HG03135 (cell line): ENCODE results near the gene MMP8.
"Not testable (repeated sequence)": the region's sequence is repeated elsewhere in the genome, so short reads cannot be mapped to it uniquely, and the experiment has no call there.

ENCODE experiments used
- ATAC-seq: cut with Tn5 transposase; IDR thresholded peaks from one replicate; pipeline ENCODE4 v1.9.1; 2021; ENCODE audit warnings: mild to moderate bottlenecking, moderate library complexity; ENCODE audit not compliant: unreplicated experiment

The MMP8 gene, protein sequence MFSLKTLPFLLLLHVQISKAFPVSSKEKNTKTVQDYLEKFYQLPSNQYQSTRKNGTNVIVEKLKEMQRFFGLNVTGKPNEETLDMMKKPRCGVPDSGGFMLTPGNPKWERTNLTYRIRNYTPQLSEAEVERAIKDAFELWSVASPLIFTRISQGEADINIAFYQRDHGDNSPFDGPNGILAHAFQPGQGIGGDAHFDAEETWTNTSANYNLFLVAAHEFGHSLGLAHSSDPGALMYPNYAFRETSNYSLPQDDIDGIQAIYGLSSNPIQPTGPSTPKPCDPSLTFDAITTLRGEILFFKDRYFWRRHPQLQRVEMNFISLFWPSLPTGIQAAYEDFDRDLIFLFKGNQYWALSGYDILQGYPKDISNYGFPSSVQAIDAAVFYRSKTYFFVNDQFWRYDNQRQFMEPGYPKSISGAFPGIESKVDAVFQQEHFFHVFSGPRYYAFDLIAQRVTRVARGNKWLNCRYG

DNA sequence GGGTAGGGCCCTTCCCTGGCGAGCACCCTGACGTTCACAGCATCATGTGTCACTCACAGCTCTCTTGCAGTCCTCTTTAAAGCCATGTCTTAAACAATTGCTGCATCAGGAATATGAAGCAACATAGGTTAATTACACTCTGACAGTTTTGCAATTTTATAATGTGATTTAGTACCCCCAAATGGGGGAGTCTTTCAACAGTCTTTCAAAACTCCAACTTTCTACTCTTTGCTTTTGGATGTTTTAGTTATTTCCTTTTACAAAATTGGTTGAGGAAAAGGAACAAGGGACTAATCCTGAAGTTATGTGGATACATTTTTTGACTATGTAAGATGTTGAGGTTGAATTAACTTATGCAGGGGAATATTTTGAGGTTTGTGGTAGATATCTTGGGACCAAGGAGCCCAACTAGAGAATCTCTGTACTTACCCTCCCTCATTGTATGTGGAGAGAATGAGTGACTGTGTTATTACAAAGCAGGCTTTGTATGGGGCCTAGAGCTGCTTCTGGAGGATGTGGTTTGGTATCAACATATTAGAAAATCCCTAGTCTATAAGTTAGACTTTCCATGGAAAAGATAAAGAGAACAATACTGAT, at the start of gene MMP8:
TSS of gene MMP8 (minus strand) at position 51 of the 597 bp plus-strand sequence. CDS start 99 bp downstream, outside the sequence.
- no peak for ATAC-seq

- ATAC-seq, result no peak
Measured at GRCh38 chr11:102773386-102773785, 48.6 kb upstream of the MMP8 start.

DNA sequence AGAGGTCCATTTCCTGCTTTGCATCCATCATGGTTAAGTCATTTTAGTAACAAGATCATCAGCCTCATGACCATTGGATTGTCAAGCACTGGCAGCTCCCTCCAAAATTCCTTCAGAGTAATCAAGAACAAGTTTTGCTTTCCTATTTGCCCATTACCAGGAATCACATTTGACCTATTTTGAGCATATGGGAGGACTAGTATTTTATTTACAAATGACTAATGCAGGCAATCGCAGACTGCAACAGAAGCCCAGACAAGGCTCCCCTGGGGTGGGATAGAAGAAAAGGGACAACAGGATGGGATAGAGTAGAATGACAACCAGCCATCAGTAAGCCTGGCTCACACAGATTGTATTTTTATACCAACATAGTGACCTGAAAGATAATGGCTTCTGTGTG, 46.6 kb upstream of the MMP8 start:
- no peak for ATAC-seq

DNA sequence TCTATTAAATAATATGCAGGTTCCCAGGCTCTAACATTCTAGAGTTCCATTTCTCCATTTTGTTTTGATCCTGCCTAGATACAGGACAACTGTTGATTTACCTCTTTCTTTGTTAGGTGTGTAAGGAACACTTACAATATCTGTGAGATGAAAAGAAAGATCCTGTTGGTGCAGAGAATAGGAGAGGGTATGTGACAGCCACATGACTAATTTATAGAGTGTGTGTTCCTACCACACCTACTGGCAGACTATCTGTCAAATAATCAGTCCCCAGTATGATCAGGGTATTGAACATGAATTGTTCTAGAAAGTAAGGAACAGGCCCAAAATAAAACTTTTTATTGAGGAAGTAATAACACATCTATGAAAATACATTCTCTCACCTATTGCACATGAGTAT, 45.4 kb upstream of the MMP8 start:
- ATAC-seq, result no peak

DNA sequence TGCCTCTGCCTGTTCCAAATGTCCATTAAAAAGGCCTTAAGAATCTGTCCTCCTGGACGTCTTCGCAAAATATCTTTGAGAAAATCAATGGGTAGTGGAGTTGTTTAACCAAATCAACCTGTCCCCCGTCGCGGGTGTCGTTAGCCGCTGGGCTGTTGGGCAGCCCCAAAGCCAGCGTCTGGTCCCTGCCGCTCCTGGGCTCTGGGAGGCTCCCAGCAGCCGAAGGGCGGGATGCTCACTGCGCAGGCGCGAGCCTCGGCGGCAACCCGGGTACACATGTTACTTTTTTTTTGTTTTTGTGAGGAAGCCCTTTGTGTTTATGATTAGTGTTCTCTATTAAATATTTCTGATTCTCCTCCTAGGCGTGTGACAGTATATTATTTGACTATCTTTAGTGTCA, 43.0 kb upstream of the MMP8 start:
- no peak for ATAC-seq

DNA sequence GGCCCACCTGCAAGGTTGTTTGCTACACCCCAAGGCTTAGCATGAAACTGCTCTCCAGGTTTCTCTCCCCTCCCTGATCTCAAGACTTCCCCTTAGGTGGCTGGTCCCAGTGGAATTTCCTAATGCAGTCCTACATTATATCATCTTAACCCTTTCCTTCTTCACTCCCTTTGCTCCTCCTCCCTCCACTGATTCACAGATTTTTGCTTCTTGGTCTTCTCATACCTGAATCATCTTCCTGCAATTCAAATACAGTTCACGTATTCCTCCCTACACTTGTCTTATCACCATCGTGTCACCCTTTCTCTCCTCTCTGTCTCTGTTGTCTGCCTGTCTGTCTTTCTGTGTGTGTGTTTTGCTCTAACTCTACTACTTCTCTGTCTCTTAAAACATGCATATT, 38.7 kb upstream of the MMP8 start:
- ATAC-seq, result no peak

DNA sequence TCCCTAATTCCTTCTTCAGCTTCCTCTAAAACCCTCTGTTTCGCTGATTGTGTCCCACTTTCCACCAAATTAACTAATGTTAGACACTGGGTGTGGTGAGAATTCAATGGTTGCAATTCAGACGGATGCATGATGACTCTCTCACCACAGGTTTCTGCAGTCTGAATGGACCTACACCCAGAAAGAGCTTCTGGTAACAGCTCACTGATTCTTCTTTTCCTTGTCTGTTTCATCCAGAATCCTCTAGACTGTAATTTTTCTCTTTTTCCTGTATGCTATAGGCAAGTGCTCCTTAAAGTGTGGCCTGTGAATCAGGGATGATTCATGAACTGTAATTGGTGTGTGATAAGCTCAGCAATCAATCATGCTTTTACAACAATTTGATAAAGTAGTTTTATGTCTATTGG, 37.6 kb upstream of the MMP8 start:
- ATAC-seq, result no peak

DNA sequence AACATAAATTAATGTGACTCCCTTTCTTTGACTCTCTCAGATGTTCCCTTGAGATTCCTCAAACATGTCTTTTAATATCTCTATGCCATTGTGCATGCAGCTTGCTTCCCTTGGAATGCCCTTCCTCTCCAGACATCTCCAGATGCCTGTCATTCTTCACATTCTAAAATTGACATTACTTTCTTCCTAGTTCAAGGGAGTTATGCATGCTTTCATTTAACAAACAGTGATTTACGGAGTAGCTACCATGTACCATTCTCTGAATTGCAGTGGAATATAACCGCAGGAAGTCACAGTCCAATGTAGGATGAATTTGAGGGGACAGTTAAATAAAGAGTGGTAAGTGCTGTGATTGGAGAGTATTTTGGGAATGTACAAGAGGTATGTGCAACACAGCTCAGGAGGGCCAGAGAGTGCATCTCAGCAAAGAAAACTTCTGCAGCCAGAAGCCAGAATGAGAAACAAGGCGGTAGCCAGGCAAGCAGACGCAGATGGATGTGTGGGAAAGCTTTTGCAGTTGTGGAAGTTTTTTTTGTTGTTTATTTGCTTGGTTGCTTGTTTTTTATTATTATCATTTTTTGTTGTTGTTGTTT, 37.0 kb upstream of the MMP8 start:
- no peak for ATAC-seq

DNA sequence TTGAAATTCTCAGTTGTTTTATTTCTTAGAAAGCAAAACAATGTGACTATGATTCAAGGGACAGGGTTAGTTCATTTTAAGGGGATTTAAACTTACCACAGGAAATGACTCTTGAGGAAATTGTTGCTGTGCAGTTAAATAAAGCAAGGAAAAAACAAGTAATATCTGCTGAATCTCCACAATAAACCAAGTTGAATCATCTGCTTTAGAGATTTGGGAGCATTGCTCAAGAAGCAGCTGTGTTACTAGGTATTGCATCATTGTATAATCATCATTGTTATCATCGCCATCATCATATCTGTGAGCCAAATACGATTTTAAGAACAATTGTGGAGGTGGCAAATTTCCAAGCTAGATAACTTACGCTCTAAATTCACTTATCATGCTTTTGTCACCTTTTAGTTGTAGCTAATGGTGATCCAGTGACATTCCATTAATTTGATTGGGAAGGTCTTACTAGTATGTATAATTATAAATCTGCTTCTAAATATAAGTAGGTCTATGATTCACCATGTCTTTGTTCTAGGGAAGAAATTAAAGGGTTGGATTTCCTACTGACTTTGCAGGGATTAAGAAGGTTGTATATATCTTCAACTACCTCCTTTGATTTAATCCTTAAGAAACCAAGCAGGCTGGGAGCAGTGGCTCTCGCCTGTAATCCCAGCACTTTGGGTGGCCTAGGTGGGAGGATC, 35.7 kb upstream of the MMP8 start:
- no peak for ATAC-seq

DNA sequence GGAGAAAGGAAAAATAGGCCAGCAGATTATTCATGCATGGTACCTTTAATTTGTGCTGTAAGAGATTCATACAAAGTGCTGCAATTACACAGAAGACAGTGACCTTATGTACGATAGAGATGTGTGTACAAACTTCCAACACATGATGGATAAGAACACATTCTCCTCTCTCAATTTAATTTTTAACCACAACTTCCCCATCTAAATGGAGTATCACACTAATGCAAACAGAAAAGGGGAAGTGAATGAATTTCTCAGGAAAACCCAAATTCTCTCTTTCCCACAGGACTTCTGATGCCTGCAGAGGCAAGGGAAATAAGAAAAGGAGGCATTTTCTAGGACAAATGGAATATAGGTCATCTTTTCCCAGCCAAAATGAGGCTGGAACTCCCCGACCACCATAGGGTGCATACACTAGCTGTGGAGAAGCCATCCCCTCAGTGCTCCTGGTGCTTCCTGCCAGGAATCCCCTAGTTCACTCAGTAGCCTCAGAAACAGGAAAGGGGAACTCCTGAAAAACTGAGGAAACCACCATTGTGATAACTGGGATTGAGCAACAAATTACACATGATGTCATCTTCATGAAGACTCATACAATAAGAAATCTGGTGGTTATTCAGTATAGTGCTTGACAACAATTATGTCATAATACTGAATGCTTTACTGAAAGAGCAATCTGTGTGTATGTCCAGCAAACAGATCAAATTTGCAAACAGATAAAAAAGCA, 33.2 kb upstream of the MMP8 start:
- no peak for ATAC-seq

DNA sequence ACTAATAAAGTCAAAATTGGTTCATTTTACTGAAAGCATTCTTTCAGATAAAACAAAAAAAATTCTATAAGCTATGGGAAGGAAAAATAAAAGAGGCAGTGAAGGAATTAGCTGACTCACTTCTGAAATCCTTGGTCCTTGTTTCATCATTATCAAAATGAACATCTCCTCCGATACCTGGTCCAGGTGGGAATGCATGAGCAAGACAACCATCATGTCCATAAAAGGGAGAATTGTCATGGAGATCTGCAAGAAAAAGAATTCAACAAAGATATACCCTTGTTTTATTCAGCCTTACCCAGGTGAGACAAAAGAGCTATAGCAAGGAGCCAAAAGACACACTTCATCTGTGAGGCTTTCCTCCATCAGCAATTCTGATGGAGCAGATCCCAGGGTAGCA, 28.5 kb upstream of the MMP8 start:
- ATAC-seq, result no peak

DNA sequence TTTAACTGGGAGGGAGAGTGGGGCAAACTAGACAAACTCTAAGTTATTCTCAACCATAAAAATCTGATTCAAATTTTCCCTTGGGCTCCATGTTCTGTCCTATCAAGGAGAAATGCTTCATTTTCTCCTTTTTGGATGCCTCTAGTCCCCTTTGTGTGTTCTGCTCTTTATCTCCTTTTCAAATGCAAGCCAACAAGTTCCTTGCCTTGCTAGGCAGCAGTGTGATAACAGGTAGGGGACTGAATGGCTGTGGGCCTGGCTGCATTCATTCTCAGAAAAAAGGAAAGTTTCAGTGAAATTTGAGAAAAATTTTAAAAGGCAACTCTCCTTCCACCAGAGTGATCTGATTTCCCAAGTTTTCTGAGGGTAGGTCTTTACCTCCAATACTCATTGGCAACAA, 26.9 kb upstream of the MMP8 start:
- no peak for ATAC-seq

- ATAC-seq, result no peak
Measured at GRCh38 chr11:102749101-102749722, 24.5 kb upstream of the MMP8 start.

DNA sequence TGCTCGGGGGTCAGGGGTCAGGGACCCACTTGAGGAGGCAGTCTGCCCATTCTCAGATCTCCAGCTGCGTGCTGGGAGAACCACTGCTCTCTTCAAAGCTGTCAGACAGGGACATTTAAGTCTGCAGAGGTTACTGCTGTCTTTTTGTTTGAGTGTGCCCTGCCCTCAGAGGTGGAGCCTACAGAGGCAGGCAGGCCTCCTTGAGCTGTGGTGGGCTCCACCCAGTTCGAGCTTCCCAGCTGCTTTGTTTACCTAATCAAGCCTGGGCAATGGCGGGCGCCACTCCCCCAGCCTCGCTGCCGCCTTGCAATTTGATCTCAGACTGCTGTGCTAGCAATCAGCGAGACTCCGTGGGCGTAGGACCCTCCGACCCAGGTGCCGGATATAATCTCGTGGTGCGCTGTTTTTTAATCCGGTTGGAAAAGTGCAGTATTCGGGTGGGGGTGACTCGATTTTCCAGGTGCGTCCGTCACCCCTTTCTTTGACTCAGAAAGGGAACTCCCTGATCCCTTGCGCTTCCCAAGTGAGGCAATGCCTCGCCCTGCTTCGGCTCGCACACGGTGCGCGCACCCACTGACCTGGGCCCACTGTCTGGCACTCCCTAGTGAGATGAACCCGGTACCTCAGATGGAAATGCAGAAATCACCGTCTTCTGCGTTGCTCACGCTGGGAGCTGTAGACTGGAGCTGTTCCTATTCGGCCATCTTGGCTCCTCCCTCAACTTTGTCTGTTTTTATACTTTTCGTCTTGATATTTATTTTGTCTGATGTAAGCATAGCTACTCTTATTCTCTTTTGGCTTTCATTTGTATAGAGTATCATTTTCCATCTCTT, 22.2 kb upstream of the MMP8 start:
- not testable (repeated sequence) for ATAC-seq

DNA sequence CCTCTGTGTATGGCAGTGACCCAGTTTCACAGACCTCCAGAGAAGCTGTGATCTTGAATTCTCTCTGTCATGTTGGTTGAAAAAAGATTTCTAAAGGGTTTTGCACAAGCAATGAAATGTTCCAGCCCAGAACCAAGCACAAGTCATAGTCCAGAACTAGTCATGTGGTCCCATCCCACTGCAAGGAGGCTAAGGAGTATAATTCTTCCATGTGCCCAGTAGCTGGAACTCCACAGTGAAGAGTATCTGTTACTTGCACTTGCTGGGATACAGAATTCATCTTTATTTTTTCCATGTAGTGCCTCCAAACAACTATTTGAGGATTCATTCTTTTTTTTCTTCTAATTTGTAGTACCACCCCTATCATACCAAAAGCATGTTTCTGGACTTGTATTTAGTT, 9.9 kb upstream of the MMP8 start:
- no peak for ATAC-seq

DNA sequence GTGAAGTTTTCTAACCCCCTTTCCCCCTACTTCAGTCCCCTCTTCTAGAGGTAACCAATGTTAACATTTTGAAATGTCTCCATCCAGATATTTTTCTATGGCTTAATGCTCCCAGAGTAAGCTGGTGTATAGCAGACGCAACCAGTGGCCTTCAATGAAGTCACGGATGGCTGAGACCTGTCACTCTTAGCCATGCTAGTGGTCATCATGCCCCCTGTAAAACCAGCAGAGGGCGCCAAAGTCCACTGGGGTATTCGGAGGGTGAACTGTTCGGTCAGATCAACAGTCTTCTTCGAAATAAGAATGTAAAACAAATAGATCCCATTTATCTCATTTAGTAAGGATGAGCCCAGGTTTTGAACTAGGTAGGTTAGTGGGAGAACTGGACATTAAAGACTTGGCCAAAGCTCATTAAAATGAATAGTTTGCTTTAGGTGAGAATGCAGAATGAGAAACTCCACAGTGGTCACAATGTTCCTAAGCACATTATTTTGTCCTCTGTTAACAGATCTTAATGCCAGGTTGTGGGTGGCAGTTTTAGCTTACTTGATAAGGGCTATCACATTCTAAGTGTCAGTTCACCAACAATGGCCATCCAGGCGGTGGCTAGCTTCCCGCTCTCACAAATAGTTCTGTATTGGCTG, 8.6 kb upstream of the MMP8 start:
- peak; percentile 85 for ATAC-seq

DNA sequence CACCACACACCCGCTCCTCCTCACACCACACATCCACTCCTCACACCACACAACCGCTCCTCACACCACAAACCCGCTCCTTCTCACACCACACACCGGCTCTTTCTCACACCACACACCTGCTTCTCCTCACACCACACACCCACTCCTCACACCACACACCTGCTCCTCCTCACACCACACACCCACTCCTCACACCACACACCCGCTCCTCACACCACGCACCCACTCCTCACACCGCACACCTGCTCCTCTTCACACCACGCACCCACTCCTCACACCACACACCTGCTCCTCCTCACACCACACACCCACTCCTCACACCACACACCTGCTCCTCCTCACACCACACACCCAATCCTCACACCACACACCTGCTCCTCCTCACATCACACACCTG, 6.2 kb upstream of the MMP8 start:
- not testable (repeated sequence) for ATAC-seq

- ATAC-seq, result no peak
Measured at GRCh38 chr11:102729849-102730815, 5.4 kb upstream of the MMP8 start.
